Caco-2 (cell line): Measurements from ENCODE around the gene ARG2. TPM values are rescaled to one million over a fixed set of nuclear protein-coding genes. Genes with fewer than 3 reads are reported as not detected.
A peak's percentile ranks its signal among the peaks of the same experiment; 100 is the strongest.

Source experiments
- BruUV-seq: library from RNA; stranded (reverse); fragments of 400-500 nt; replicated peaks from 2 replicates; lab custom pipeline; 2021; lab: Mats Ljungman, UMichigan
- CTCF ChIA-PET: fragments of 300-600 bp; sonication (Branson Sonifier 250); formaldehyde crosslinking; loops from one replicate; lab custom pipeline; 2022; ENCODE audit warnings: antibody characterized with exemption; lab: Charles Lee
- POLR2A ChIA-PET: fragments of 300-600 bp; sonication (Branson Sonifier 250); formaldehyde crosslinking; loops from one replicate; lab custom pipeline; 2022; ENCODE audit warnings: antibody characterized with exemption; lab: Charles Lee
- DNase-seq, 2 experiments: peaks; one replicate each; pipeline versions ENCODE4 v3.0.0 to v3.0.0-alpha.2; 2020 to 2022
- H3K27me3 ChIP-seq: replicated peaks from 2 replicates; pipeline ENCODE4 v1.6.0; 2011; ENCODE audit warnings: low read length; ENCODE audit not compliant: control insufficient read depth, insufficient read depth
- H3K36me3 ChIP-seq: 2 replicates; pipeline ENCODE4 v1.5.1; 2011; ENCODE audit warnings: low read length; ENCODE audit not compliant: control insufficient read depth, insufficient read depth
- H3K4me1 ChIP-seq: fragments of 250-450 bp; sonication (Bioruptor Pico); 2 replicates; pipeline ENCODE4 v1.5.1; 2020; ENCODE audit warnings: mild to moderate bottlenecking
- H3K4me3 ChIP-seq: 2 replicates; pipeline ENCODE4 v1.5.1; 2011; ENCODE audit warnings: low read depth, mild to moderate bottlenecking, control low read depth, low read length
- H3K9me3 ChIP-seq: fragments of 250-450 bp; sonication (Bioruptor Pico); 2 replicates; pipeline ENCODE4 v1.5.1; 2020; ENCODE audit warnings: mild to moderate bottlenecking, moderate library complexity
- H3K27ac Mint-ChIP-seq: one replicate; pipeline ENCODE4 v1.8.0; 2022; ENCODE audit warnings: mixed read lengths; ENCODE audit not compliant: unreplicated experiment
- H3K27me3 Mint-ChIP-seq: one replicate; pipeline ENCODE4 v1.8.0; 2022; ENCODE audit warnings: mixed read lengths; ENCODE audit not compliant: insufficient read depth, unreplicated experiment
- H3K36me3 Mint-ChIP-seq: one replicate; pipeline ENCODE4 v1.8.0; 2022; ENCODE audit warnings: mild to moderate bottlenecking, mixed read lengths; ENCODE audit not compliant: insufficient read depth, unreplicated experiment
- H3K4me1 Mint-ChIP-seq: one replicate; pipeline ENCODE4 v1.8.0; 2022; ENCODE audit warnings: low read depth, mixed read lengths; ENCODE audit not compliant: unreplicated experiment
- H3K4me3 Mint-ChIP-seq: one replicate; pipeline ENCODE4 v1.8.0; 2022; ENCODE audit warnings: mild to moderate bottlenecking, moderate library complexity, mixed read lengths; ENCODE audit not compliant: unreplicated experiment
- H3K9me3 Mint-ChIP-seq: one replicate; pipeline ENCODE4 v1.8.0; 2022; ENCODE audit warnings: mixed read lengths; ENCODE audit not compliant: unreplicated experiment
- CTCF ChIP-seq, 2 experiments: fragments of 200-600 bp in 1 of 2; IDR thresholded peaks; 1 replicate in 1 of 2; 2 replicates in 1 of 2; pipeline versions ENCODE4 v1.5.1 to v1.8.0; 2011 to 2022; ENCODE audit warnings: antibody characterized with exemption in 1 of 2, control low read depth in 1 of 2, inconsistent platforms in 1 of 2, low read depth in 1 of 2, low read length in 1 of 2, mild to moderate bottlenecking in 1 of 2, moderate library complexity in 1 of 2; ENCODE audit not compliant: insufficient read depth in 1 of 2, severe bottlenecking in 1 of 2, unreplicated experiment in 1 of 2
- intact Hi-C: fragments of 100-400 bp; cut with micrococcal nuclease; formaldehyde crosslinking; loops from one replicate; pipeline ENCODE4 v1.10.0; 2022; ENCODE audit not compliant: unreplicated experiment
- total RNA-seq: library from RNA; stranded (reverse); gene quantifications from 2 replicates; pipeline ENCODE4 v1.2.3, GENCODE V29; 2022

The ARG2 gene
- total RNA-seq, 1 experiment from 2014 or later = 22.6 TPM

GRCh38 chr14:67666750-67667449, 47.2 kb downstream of the ARG2 start:
- Histone ChIP-seq H3K4me3 (no peak overlapping the region), H3K27me3 (no peaks in the 10 kb centered on the region), H3K36me3 (no peaks in the 10 kb centered on the region), H3K9me3 (no peaks in the 10 kb centered on the region), H3K4me1 (no peaks in the 10 kb centered on the region)
- peaks cover 11% of the 10 kb centered on the region for H3K36me3 Mint-ChIP-seq
- no TSS peak for BruUV-seq
- DNase-seq = peak in 1 of 2 experiments; percentile 45
- ChIA-PET POLR2A (interaction anchor here (0.6 to 1.0 kb wide), 3 partner anchors 47 to 67 kb away, joined by 3 to 4 read pairs (median 3); partner anchors contain the start of gene ARG2), CTCF (interaction anchor here (0.6 to 1.3 kb wide), 13 partner anchors 13 to 240 kb away, joined by 3 to 47 read pairs (median 5); partner anchors contain the start of genes ARG2 and PIGH)
- peak; percentile 58 to 62 for TF ChIP-seq CTCF (IDR thresholded peaks at IDR 0.05; ENCODE audit: insufficient read depth in 1 of 2, low read depth in 1 of 2, low read length in 1 of 2, severe bottlenecking in 1 of 2, unreplicated experiment in 1 of 2)
- no peak overlapping the region for H3K4me3 Mint-ChIP-seq
- H3K27ac Mint-ChIP-seq = no peak overlapping the region
- no peaks in the 10 kb centered on the region for H3K4me1 Mint-ChIP-seq
- intact Hi-C loops = loop anchor here (1.0 to 5.0 kb wide), 5 partner anchors 37 to 240 kb away; no protein-coding TSS in a partner anchor
- no peaks in the 10 kb centered on the region for H3K27me3 Mint-ChIP-seq
- H3K9me3 Mint-ChIP-seq = no peaks in the 10 kb centered on the region

DNA sequence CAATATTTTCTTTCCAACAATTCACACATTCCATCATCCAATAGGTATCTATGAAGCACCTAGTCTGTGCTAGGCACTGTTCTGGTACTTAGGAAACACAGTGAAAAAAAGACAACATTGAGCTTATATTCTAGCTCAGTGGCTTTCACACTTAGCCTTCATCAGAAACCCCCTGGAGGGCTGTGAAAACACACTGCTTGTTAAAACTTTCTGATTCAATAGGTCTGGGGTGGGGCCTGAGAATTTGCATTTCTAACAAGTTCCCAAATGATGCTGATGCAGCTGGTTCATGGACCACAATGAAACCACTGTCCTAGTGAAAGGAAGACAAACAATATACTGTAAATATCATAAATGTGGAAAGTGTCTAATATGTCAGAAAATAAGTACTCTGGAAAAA, 48.8 kb downstream of the ARG2 start:
- peaks cover 6% of the 10 kb centered on the region for H3K36me3 Mint-ChIP-seq
- Histone ChIP-seq H3K36me3 (no peaks in the 10 kb centered on the region), H3K9me3 (no peaks in the 10 kb centered on the region), H3K4me1 (no peaks in the 10 kb centered on the region; the same call in 1 of the 2 replicates), H3K4me3 (no peak overlapping the region), H3K27me3 (no peaks in the 10 kb centered on the region)
- POLR2A ChIA-PET = interaction anchor here (1.0 to 1.2 kb wide), 2 partner anchors 36 to 69 kb away, joined by 3 to 6 read pairs; partner anchors contain the start of gene PIGH
- peaks cover 9% of the 10 kb centered on the region for H3K4me1 Mint-ChIP-seq
- H3K27ac Mint-ChIP-seq = no peak overlapping the region
- no peak for TF ChIP-seq CTCF (IDR thresholded peaks at IDR 0.05; ENCODE audit: insufficient read depth in 1 of 2, low read depth in 1 of 2, low read length in 1 of 2, severe bottlenecking in 1 of 2, unreplicated experiment in 1 of 2)
- no peaks in the 10 kb centered on the region for H3K9me3 Mint-ChIP-seq
- H3K27me3 Mint-ChIP-seq = no peaks in the 10 kb centered on the region
- CTCF ChIA-PET = interaction anchor here (1.1 kb wide), 1 partner anchor 142 kb away, joined by 4 read pairs; no protein-coding TSS in a partner anchor
- intact Hi-C loops = loop anchor here (5.0 kb wide), 1 partner anchor 141 kb away; no protein-coding TSS in a partner anchor
- H3K4me3 Mint-ChIP-seq = no peak overlapping the region
- BruUV-seq = no TSS peak
- DNase-seq = no peak

DNA sequence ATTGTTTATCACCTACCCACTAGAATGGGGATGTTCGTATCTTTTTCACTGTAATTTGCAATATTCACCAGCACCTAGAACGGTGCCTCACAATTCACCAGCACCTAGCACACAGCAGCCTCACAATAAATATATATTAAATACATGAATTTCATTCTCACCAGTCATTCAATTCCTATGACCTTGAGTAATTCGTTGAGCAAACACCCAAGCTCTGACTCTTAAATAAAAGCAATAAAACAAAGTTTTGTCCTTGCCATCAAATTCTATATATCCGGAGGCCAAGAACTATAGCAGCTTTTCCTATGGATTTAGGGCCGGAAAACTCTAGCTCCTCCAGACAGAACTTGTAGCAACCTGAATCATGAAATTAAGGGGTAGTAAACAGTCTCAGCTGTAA, 53.7 kb downstream of the ARG2 start:
- Histone ChIP-seq H3K4me3 (peak overlapping the region; percentile 96), H3K4me1 (no peaks in the 10 kb centered on the region; the same call in 1 of the 2 replicates), H3K36me3 (no peaks in the 10 kb centered on the region), H3K27me3 (no peaks in the 10 kb centered on the region), H3K9me3 (no peaks in the 10 kb centered on the region)
- peaks cover 33% of the 10 kb centered on the region for H3K36me3 Mint-ChIP-seq
- intact Hi-C loops = no loop called here
- no peaks in the 10 kb centered on the region for H3K27me3 Mint-ChIP-seq
- peaks cover 15% of the 10 kb centered on the region for H3K4me1 Mint-ChIP-seq
- POLR2A ChIA-PET = no interaction called here
- peak overlapping the region; percentile 91 for H3K4me3 Mint-ChIP-seq
- CTCF ChIA-PET = interaction anchor here (1.1 to 2.2 kb wide), 4 partner anchors 22 to 73 kb away, joined by 3 to 7 read pairs (median 4); partner anchors contain the start of genes ARG2, PIGH and RDH11
- BruUV-seq = TSS peak; percentile 56
- DNase-seq = no peak
- no peaks in the 10 kb centered on the region for H3K9me3 Mint-ChIP-seq
- peak overlapping the region; percentile 85 for H3K27ac Mint-ChIP-seq
- TF ChIP-seq CTCF (IDR thresholded peaks at IDR 0.05; ENCODE audit: insufficient read depth in 1 of 2, low read depth in 1 of 2, low read length in 1 of 2, severe bottlenecking in 1 of 2, unreplicated experiment in 1 of 2) = no peak
